HG02840 (cell line): Measurements from ENCODE around the gene ZNF880.
"Not testable (repeated sequence)": the region's sequence is repeated elsewhere in the genome, so short reads cannot be mapped to it uniquely, and the experiment has no call there.

Source experiments
- ATAC-seq: cut with Tn5 transposase; IDR thresholded peaks from one replicate; pipeline ENCODE4 v1.9.1; 2021; ENCODE audit warnings: mild to moderate bottlenecking, moderate library complexity, moderate number of reproducible peaks; ENCODE audit not compliant: unreplicated experiment, low FRiP score

The ZNF880 gene

GRCh38 chr19:52369559-52370340, at the start of gene ZNF880:
Gene ZNF880 (plus strand): TSS chr19:52369923. CDS start chr19:52369966, 43 bp downstream.
- no peak for ATAC-seq

- ATAC-seq, result no peak
Observed at GRCh38 chr19:52322429-52322828, 47.3 kb upstream of the ZNF880 start.

GRCh38 chr19:52331757-52332156, 38.0 kb upstream of the ZNF880 start:
- ATAC-seq, result no peak

GRCh38 chr19:52335768-52336116, 34.0 kb upstream of the ZNF880 start:
- ATAC-seq, result no peak

- no peak for ATAC-seq
Observed at GRCh38 chr19:52336117-52336790, 33.5 kb upstream of the ZNF880 start, which contains the start of gene ZNF610. Gene ZNF610 (plus strand): TSS chr19:52336243. CDS start chr19:52349173, 12,930 bp downstream.

- no peak for ATAC-seq
Observed at GRCh38 chr19:52336791-52337381, 32.8 kb upstream of the ZNF880 start.

GRCh38 chr19:52339022-52339421, 30.7 kb upstream of the ZNF880 start:
- not testable (repeated sequence) for ATAC-seq

- ATAC-seq, result no peak
Observed at GRCh38 chr19:52343548-52343947, 26.2 kb upstream of the ZNF880 start.

- no peak for ATAC-seq
Observed at GRCh38 chr19:52345162-52345561, 24.6 kb upstream of the ZNF880 start.

GRCh38 chr19:52351512-52351911, 18.2 kb upstream of the ZNF880 start:
- no peak for ATAC-seq

- ATAC-seq, result no peak
Observed at GRCh38 chr19:52366414-52366824, 3.3 kb upstream of the ZNF880 start.

GRCh38 chr19:52370341-52370710, 603 bp downstream of the ZNF880 start:
- ATAC-seq, result no peak

- ATAC-seq, result no peak
Observed at GRCh38 chr19:52391135-52391534, 21.4 kb downstream of the ZNF880 start.

- peak; percentile 73 for ATAC-seq
Observed at GRCh38 chr19:52397310-52398080, 27.8 kb downstream of the ZNF880 start, which contains the start of gene ZNF528. Gene ZNF528 (plus strand): TSS chr19:52397849. CDS start chr19:52402014, 4,165 bp downstream.

- ATAC-seq, result no peak
Observed at GRCh38 chr19:52398081-52398441, 28.3 kb downstream of the ZNF880 start.

- ATAC-seq, result no peak
Observed at GRCh38 chr19:52410276-52410675, 40.6 kb downstream of the ZNF880 start.

GRCh38 chr19:52415711-52416110, 46.0 kb downstream of the ZNF880 start:
- no peak for ATAC-seq

- ATAC-seq, result no peak
Observed at GRCh38 chr19:52428937-52429336, 59.2 kb downstream of the ZNF880 start, which contains the start of gene ZNF534. Gene ZNF534 (plus strand): TSS chr19:52429148. CDS start chr19:52431475, 2,327 bp downstream.
